Esophagus squamous epithelium (tissue), 4 donors: Measurements from ENCODE around the gene AKR1A1.
"Not testable (repeated sequence)": the region's sequence is repeated elsewhere in the genome, so short reads cannot be mapped to it uniquely, and the experiment has no call there.

ENCODE experiments used
- CTCF ChIP-seq, 6 experiments: fragments of 450-650 bp in 4 of 6; fragments of 200-600 bp in 2 of 6; sonication (generic) in 2 of 6; IDR thresholded peaks; one replicate each; pipeline ENCODE4 v1.5.1; 2016 to 2019; ENCODE audit warnings: antibody characterized with exemption in 6 of 6, mild to moderate bottlenecking in 4 of 6, moderate library complexity in 4 of 6
- POLR2A ChIP-seq, 4 donors: fragments of 450-650 bp; IDR thresholded peaks; one replicate each; pipeline ENCODE4 v1.6.1; 2017; ENCODE audit warnings: antibody characterized with exemption in 4 of 4, mild to moderate bottlenecking in 4 of 4, moderate library complexity in 3 of 4

GRCh38 chr1:45596765-45597164 lies 46.1 kb downstream of the AKR1A1 start:
- TF ChIP-seq POLR2A, CTCF (IDR thresholded peaks at IDR 0.05): not testable (repeated sequence)
